Uterus (tissue), 4 donors: ENCODE measurements around the gene LRRC7. TPM values are rescaled to one million over a fixed set of nuclear protein-coding genes. Genes with fewer than 3 reads are reported as not detected.

Experiments
- DNase-seq, 2 donors: peaks; one replicate each; pipeline ENCODE4 v3.0.0-alpha.2; 2019 to 2020
- H3K27ac ChIP-seq, 2 donors: fragments of 200-600 bp; sonication (generic); 1 replicate in 1 of 2; 2 replicates in 1 of 2; pipeline ENCODE4 v1.5.1; 2016 to 2018
- H3K27me3 ChIP-seq, 2 donors: fragments of 200-600 bp; sonication (generic); one replicate each; pipeline ENCODE4 v1.5.1; 2018 to 2019; ENCODE audit warnings: control low read depth in 1 of 2
- H3K36me3 ChIP-seq, 2 donors: fragments of 200-600 bp; sonication (generic); one replicate each; pipeline ENCODE4 v1.5.1; 2019; ENCODE audit warnings: control low read depth in 1 of 2
- H3K4me1 ChIP-seq, 2 donors: fragments of 200-600 bp; sonication (generic); one replicate each; pipeline ENCODE4 v1.5.1; 2018 to 2019; ENCODE audit warnings: control low read depth in 1 of 2
- H3K4me3 ChIP-seq, 2 donors: fragments of 200-600 bp; sonication (generic); 1 replicate in 1 of 2; 2 replicates in 1 of 2; pipeline ENCODE4 v1.5.1; 2018 to 2019; ENCODE audit warnings: mild to moderate bottlenecking in 1 of 2
- H3K9me3 ChIP-seq, 2 donors: fragments of 200-600 bp; sonication (generic); one replicate each; pipeline ENCODE4 v1.5.1; 2019; ENCODE audit warnings: control low read depth in 1 of 2
- CTCF ChIP-seq, 4 experiments: fragments of 200-600 bp in 2 of 4; fragments of 450-650 bp in 2 of 4; sonication (generic) in 2 of 4; IDR thresholded peaks; one replicate each; pipeline ENCODE4 v1.5.1; 2016 to 2019; ENCODE audit warnings: antibody characterized with exemption in 4 of 4, mild to moderate bottlenecking in 2 of 4, moderate library complexity in 1 of 4
- POLR2A ChIP-seq, 2 donors: fragments of 450-650 bp; IDR thresholded peaks; one replicate each; pipeline ENCODE4 v1.6.1; 2016; ENCODE audit warnings: antibody characterized with exemption in 2 of 2, mild to moderate bottlenecking in 1 of 2, moderate library complexity in 1 of 2
- intact Hi-C: fragments of 100-400 bp; cut with DNase I; formaldehyde crosslinking; loops from one replicate; pipeline ENCODE4 v1.15.1; 2023; ENCODE audit warnings: low total_unique reads
- total RNA-seq, 4 donors: library from RNA; depleted of rRNA in 3 of 4; stranded (reverse); fragments of >200 nt in 3 of 4; gene quantifications; one replicate each; pipeline versions ENCODE4 v1.1.0 to v1.2.4, GENCODE V29; 2014 to 2023
- donor health status: DM: yes; HTN: yes; CAD: no.

The LRRC7 gene
- total RNA-seq, 4 donors from 2014 or later, result 1.5 to 12.0 TPM; not detected in 2

- H3K9me3 ChIP-seq, result no peaks in the 10 kb centered on the region
- H3K4me3 ChIP-seq, result no peak overlapping the region
- DNase-seq, result no peak
- no peaks in the 10 kb centered on the region for H3K36me3 ChIP-seq
- H3K27ac ChIP-seq, result no peak overlapping the region
- no peaks in the 10 kb centered on the region for H3K4me1 ChIP-seq
- H3K27me3 ChIP-seq, result no peaks in the 10 kb centered on the region
- TF ChIP-seq POLR2A (IDR thresholded peaks at IDR 0.05) (no peak), CTCF (IDR thresholded peaks at IDR 0.05) (no peak)
- intact Hi-C loops, result no loop called here
Measured at GRCh38 chr1:70075761-70076160, 508.0 kb downstream of the LRRC7 start.

- TF ChIP-seq CTCF (IDR thresholded peaks at IDR 0.05) (no peak), POLR2A (IDR thresholded peaks at IDR 0.05) (no peak)
- Histone ChIP-seq H3K27ac (no peak overlapping the region), H3K4me3 (no peak overlapping the region), H3K4me1 (no peaks in the 10 kb centered on the region), H3K36me3 (no peaks in the 10 kb centered on the region), H3K9me3 (no peaks in the 10 kb centered on the region), H3K27me3 (no peaks in the 10 kb centered on the region)
- DNase-seq, result no peak
- intact Hi-C loops, result no loop called here
Measured at GRCh38 chr1:70077066-70077465, 509.3 kb downstream of the LRRC7 start.

- Histone ChIP-seq H3K27ac (no peak overlapping the region), H3K36me3 (no peaks in the 10 kb centered on the region), H3K9me3 (no peaks in the 10 kb centered on the region), H3K4me1 (no peaks in the 10 kb centered on the region), H3K27me3 (no peaks in the 10 kb centered on the region), H3K4me3 (no peak overlapping the region)
- intact Hi-C loops, result no loop called here
- no peak for DNase-seq
- no peak for TF ChIP-seq POLR2A (IDR thresholded peaks at IDR 0.05)
- TF ChIP-seq CTCF (IDR thresholded peaks at IDR 0.05), result no peak
Measured at GRCh38 chr1:70079546-70079945, 511.8 kb downstream of the LRRC7 start.

- no peak for DNase-seq
- H3K4me3 ChIP-seq, result no peak overlapping the region
- H3K9me3 ChIP-seq, result no peaks in the 10 kb centered on the region
- no peaks in the 10 kb centered on the region for H3K36me3 ChIP-seq
- no peak for TF ChIP-seq POLR2A (IDR thresholded peaks at IDR 0.05)
- no peak for TF ChIP-seq CTCF (IDR thresholded peaks at IDR 0.05)
- H3K4me1 ChIP-seq, result no peaks in the 10 kb centered on the region
- intact Hi-C loops, result no loop called here
- no peaks in the 10 kb centered on the region for H3K27me3 ChIP-seq
- no peak overlapping the region for H3K27ac ChIP-seq
Measured at GRCh38 chr1:70083519-70083918, 515.8 kb downstream of the LRRC7 start.

- Histone ChIP-seq H3K9me3 (no peaks in the 10 kb centered on the region), H3K4me1 (no peaks in the 10 kb centered on the region), H3K4me3 (no peak overlapping the region), H3K27ac (no peak overlapping the region), H3K36me3 (no peaks in the 10 kb centered on the region), H3K27me3 (no peaks in the 10 kb centered on the region)
- intact Hi-C loops, result no loop called here
- no peak for TF ChIP-seq CTCF (IDR thresholded peaks at IDR 0.05)
- DNase-seq, result no peak
Measured at GRCh38 chr1:70084314-70084915, 516.7 kb downstream of the LRRC7 start.
